ENCODE results near the gene YJEFN3. TPM values are rescaled to one million over a fixed set of nuclear protein-coding genes. Genes with fewer than 3 reads are reported as not detected.

YJEFN3 gene
- total RNA-seq, 1 experiment from 2014 or later = 18.5 TPM

GRCh38 chr19:19520989-19521388 is 7.7 kb upstream of the YJEFN3 start:
- Histone ChIP-seq H3F3A (ENCODE audit: insufficient read depth, low read depth) (peaks cover 10% of the 10 kb centered on the region; the same call in 1 of the 2 replicates), H3K9me2 (ENCODE audit: insufficient read depth) (no peaks in the 10 kb centered on the region), H3K27me3 (ENCODE audit: insufficient read depth, low read depth) (no peaks in the 10 kb centered on the region), H2AFZ (no peak overlapping the region), H3K79me2 (ENCODE audit: low read depth) (peaks cover 67% of the 10 kb centered on the region), H3K27ac (no peak overlapping the region), H3K4me1 (replicated peaks; ENCODE audit: insufficient read depth) (peaks cover 10% of the 10 kb centered on the region), H3K36me3 (ENCODE audit: low read depth) (0 out of 2 replicates have a peak, but pooled peaks cover 5% of the 10 kb centered on the region), H3K9me3 (ENCODE audit: insufficient read depth, low read depth) (no peaks in the 10 kb centered on the region), H3K4me2 (no peak overlapping the region), H4K20me1 (ENCODE audit: insufficient read depth) (peaks cover 54% of the 10 kb centered on the region), H3K4me3 (no peak overlapping the region)
- BruUV-seq (replicated peaks) = no TSS peak
- ChIA-PET CTCF (no interaction called here), POLR2A (ENCODE audit: unreplicated experiment) (no interaction called here)
- TF ChIP-seq EZH2 (IDR thresholded peaks at IDR 0.05; ENCODE audit: low read depth) (no peak), CTCF (conservative IDR thresholded peaks at IDR 0.05) (no peak)
- no peak for DNase-seq
- intact Hi-C loops (cut with micrococcal nuclease; ENCODE audit: unreplicated experiment) = no loop called here

GRCh38 chr19:19523177-19523576 is 5.5 kb upstream of the YJEFN3 start:
- peaks cover 10% of the 10 kb centered on the region; the same call in 1 of the 2 replicates for H3K36me3 ChIP-seq (ENCODE audit: low read depth)
- no peaks in the 10 kb centered on the region for H3K9me3 ChIP-seq (ENCODE audit: insufficient read depth, low read depth)
- peaks cover 58% of the 10 kb centered on the region for H4K20me1 ChIP-seq (ENCODE audit: insufficient read depth)
- ChIA-PET CTCF (no interaction called here), POLR2A (ENCODE audit: unreplicated experiment) (no interaction called here)
- no peak overlapping the region for H2AFZ ChIP-seq
- peaks cover 47% of the 10 kb centered on the region for H3K79me2 ChIP-seq (ENCODE audit: low read depth)
- no peaks in the 10 kb centered on the region for H3K9me2 ChIP-seq (ENCODE audit: insufficient read depth)
- H3K4me2 ChIP-seq = no peak overlapping the region
- H3K27me3 ChIP-seq (ENCODE audit: insufficient read depth, low read depth) = no peaks in the 10 kb centered on the region
- H3K4me1 ChIP-seq (replicated peaks; ENCODE audit: insufficient read depth) = no peaks in the 10 kb centered on the region
- no TSS peak for BruUV-seq (replicated peaks)
- no peaks in the 10 kb centered on the region for H3F3A ChIP-seq (ENCODE audit: insufficient read depth, low read depth)
- DNase-seq = no peak
- TF ChIP-seq EZH2 (IDR thresholded peaks at IDR 0.05; ENCODE audit: low read depth) = no peak
- TF ChIP-seq CTCF (conservative IDR thresholded peaks at IDR 0.05) = no peak
- intact Hi-C loops (cut with micrococcal nuclease; ENCODE audit: unreplicated experiment) = no loop called here
- no peak overlapping the region for H3K4me3 ChIP-seq
- no peak overlapping the region for H3K27ac ChIP-seq

GRCh38 chr19:19524053-19524452 is 4.7 kb upstream of the YJEFN3 start:
- no peak for TF ChIP-seq CTCF (conservative IDR thresholded peaks at IDR 0.05)
- TF ChIP-seq EZH2 (IDR thresholded peaks at IDR 0.05; ENCODE audit: low read depth) = no peak
- H3K79me2 ChIP-seq (ENCODE audit: low read depth) = peaks cover 39% of the 10 kb centered on the region
- CTCF ChIA-PET = no interaction called here

More at GRCh38 chr19:19524053-19524452, 4.7 kb upstream of the YJEFN3 start:
- no peaks in the 10 kb centered on the region for H3K4me1 ChIP-seq (replicated peaks; ENCODE audit: insufficient read depth)
- peaks cover 10% of the 10 kb centered on the region; the same call in 1 of the 2 replicates for H3K36me3 ChIP-seq (ENCODE audit: low read depth)
- no peaks in the 10 kb centered on the region; the same call in 1 of the 2 replicates for H3F3A ChIP-seq (ENCODE audit: insufficient read depth, low read depth)
- no peaks in the 10 kb centered on the region for H3K9me2 ChIP-seq (ENCODE audit: insufficient read depth)
- no peak for DNase-seq
- intact Hi-C loops (cut with micrococcal nuclease; ENCODE audit: unreplicated experiment) = no loop called here
- no peak overlapping the region for H3K27ac ChIP-seq
- POLR2A ChIA-PET (ENCODE audit: unreplicated experiment) = no interaction called here
- no peaks in the 10 kb centered on the region for H3K9me3 ChIP-seq (ENCODE audit: insufficient read depth, low read depth)
- no peak overlapping the region for H3K4me2 ChIP-seq
- peaks cover 56% of the 10 kb centered on the region for H4K20me1 ChIP-seq (ENCODE audit: insufficient read depth)
- no peak overlapping the region for H2AFZ ChIP-seq
- no peaks in the 10 kb centered on the region for H3K27me3 ChIP-seq (ENCODE audit: insufficient read depth, low read depth)
- H3K4me3 ChIP-seq = no peak overlapping the region
- BruUV-seq (replicated peaks) = no TSS peak

All from PC-9 (cell line).